ENCODE data around the gene MEPCE. TPM values are rescaled to one million over a fixed set of nuclear protein-coding genes. Genes with fewer than 3 reads are reported as not detected.

Gene MEPCE
- total and polyA plus RNA-seq, 9 of the 15 experiments (the other 6 are each of a cell fraction or from before 2014, with no cell fraction given), result 10.9 to 76.3 (median 44.1) TPM

GRCh38 chr7:100389437-100390088 is 40.1 kb upstream of the MEPCE start:
- no peak for ATAC-seq
- ChIA-PET CTCF (ENCODE audit: low intra/inter-chr PET ratio) (no interaction called here), POLR2A (interaction anchor here (0.7 to 2.2 kb wide), 4 partner anchors 10 to 190 kb away, joined by 3 to 9 read pairs (median 4); no protein-coding TSS in a partner anchor)
- Histone ChIP-seq H2AFZ (ENCODE audit: low read depth, low read length) (no peak overlapping the region), H3K4me2 (ENCODE audit: insufficient read depth, low read length) (no peak overlapping the region), H3K27me3 (ENCODE audit: control insufficient read depth in 2 of 2, insufficient read depth in 2 of 2, low read length in 2 of 2) (peaks cover 16 to 23% of the 10 kb centered on the region in 2 experiments; a peak in 4 of 5 replicates), H3K27ac (ENCODE audit: extremely low read depth, low read depth, low read length) (no peak overlapping the region), H4K20me1 (replicated peaks; ENCODE audit: control insufficient read depth, insufficient read depth, low read length) (no peaks in the 10 kb centered on the region), H3K9me1 (ENCODE audit: control insufficient read depth, insufficient read depth, low read length) (no peaks in the 10 kb centered on the region), H3K79me2 (ENCODE audit: control insufficient read depth, insufficient read depth, low read length) (no peaks in the 10 kb centered on the region), H3K9me3 (replicated peaks; ENCODE audit: control insufficient read depth, insufficient read depth, low read depth, low read length) (no peaks in the 10 kb centered on the region), H3K36me3 (ENCODE audit: control insufficient read depth, insufficient read depth, low read length) (no peaks in the 10 kb centered on the region), H3K9ac (ENCODE audit: insufficient read depth in 1 of 2, low read depth in 2 of 2, low read length in 2 of 2) (peak overlapping the region in 1 of 2 experiments; percentile 11; a peak in 2 of 4 replicates), H3K4me3 (no peak overlapping the region), H3K4me1 (replicated peaks in 1 of 2; ENCODE audit: control insufficient read depth in 2 of 2, insufficient read depth in 2 of 2, low read length in 2 of 2) (peaks cover 4 to 6% of the 10 kb centered on the region in 2 experiments; a peak in 2 of 5 replicates)
- no peak for FAIRE-seq
- TF ChIP-seq SREBF2 (CRISPR knock-in tag; IDR thresholded peaks at IDR 0.05) (no peak), ZNF512 (tag; IDR thresholded peaks at IDR 0.05) (peak; percentile 72), RFX7 (CRISPR knock-in tag; IDR thresholded peaks at IDR 0.05) (no peak)
- BruUV-seq (replicated peaks), result no TSS peak
- intact Hi-C loops (cut with micrococcal nuclease), result no loop called here
- in situ Hi-C loops (cut with MboI), result no loop called here
- DNase-seq (ENCODE audit: extremely low read depth in 1 of 4, low spot score in 3 of 4), result no peak
- 12% methylated on average over 9 of the region's 9 CpGs for WGBS (ENCODE audit: insufficient coverage, low coverage, missing lambda C conversion rate)
